HepG2 (cell line): ENCODE results near the gene PKLR. TPM values are rescaled to one million over a fixed set of nuclear protein-coding genes. Genes with fewer than 3 reads are reported as not detected.

Source experiments
- FOXC1 ChIP-seq: sonication (generic); formaldehyde crosslinking; IDR thresholded peaks from 2 replicates; pipeline ENCODE4 v1.8.0; 2022; ENCODE audit warnings: mild to moderate bottlenecking, missing genetic modification reagents, borderline replicate concordance
- IKZF4 ChIP-seq: sonication (generic); formaldehyde crosslinking; IDR thresholded peaks from 2 replicates; pipeline ENCODE4 v1.5.1; 2020; ENCODE audit warnings: borderline replicate concordance, mild to moderate bottlenecking, low read depth, missing genetic modification reagents; ENCODE audit errors: not compliant biosample characterization
- POGK ChIP-seq: sonication (generic); formaldehyde crosslinking; conservative IDR thresholded peaks from 2 replicates; pipeline ENCODE4 v1.8.0; 2022; ENCODE audit warnings: mild to moderate bottlenecking, moderate library complexity, missing genetic modification reagents
- RBFOX2 ChIP-seq: fragments of 200-400 bp; formaldehyde crosslinking; IDR thresholded peaks from 2 replicates; pipeline ENCODE4 v1.6.1; 2017; ENCODE audit warnings: low read depth, mild to moderate bottlenecking, low read length
- SNRNP70 ChIP-seq: fragments of 200-400 bp; formaldehyde crosslinking; IDR thresholded peaks from 2 replicates; pipeline ENCODE4 v1.6.1; 2017; ENCODE audit warnings: mild to moderate bottlenecking, low read depth, low read length, moderate library complexity
- U2AF2 ChIP-seq: fragments of 200-400 bp; formaldehyde crosslinking; IDR thresholded peaks from 2 replicates; pipeline ENCODE4 v1.6.1; 2017; ENCODE audit warnings: low read depth, mild to moderate bottlenecking, low read length
- ZNF20 ChIP-seq: sonication (generic); formaldehyde crosslinking; IDR thresholded peaks from 2 replicates; pipeline ENCODE4 v1.4.0; 2020; ENCODE audit warnings: mild to moderate bottlenecking, moderate library complexity, missing genetic modification reagents
- ZNF281 ChIP-seq: sonication (generic); formaldehyde crosslinking; IDR thresholded peaks from 2 replicates; pipeline ENCODE4 v1.4.0; 2020; ENCODE audit warnings: missing genetic modification reagents, borderline replicate concordance
- ZNF510 ChIP-seq: sonication (generic); formaldehyde crosslinking; IDR thresholded peaks from 2 replicates; pipeline ENCODE4 v1.4.0; 2020; ENCODE audit warnings: low read depth, mild to moderate bottlenecking, missing genetic modification reagents
- ZNF512B ChIP-seq: sonication (generic); formaldehyde crosslinking; IDR thresholded peaks from 2 replicates; pipeline ENCODE4 v1.5.1; 2020; ENCODE audit warnings: missing genetic modification reagents, mild to moderate bottlenecking, borderline replicate concordance
- ZNF607 ChIP-seq: sonication (generic); formaldehyde crosslinking; IDR thresholded peaks from 2 replicates; pipeline ENCODE4 v1.5.1; 2020; ENCODE audit warnings: missing genetic modification reagents, mild to moderate bottlenecking, borderline replicate concordance
- ZNF724P ChIP-seq: sonication (generic); formaldehyde crosslinking; IDR thresholded peaks from 2 replicates; pipeline ENCODE4 v1.8.0; 2022; ENCODE audit warnings: missing genetic modification reagents, borderline replicate concordance
- ZNF878 ChIP-seq: sonication (generic); formaldehyde crosslinking; IDR thresholded peaks from 2 replicates; pipeline ENCODE4 v1.8.1; 2023; ENCODE audit warnings: mild to moderate bottlenecking, missing genetic modification reagents, moderate library complexity
- ZXDC ChIP-seq: sonication (generic); formaldehyde crosslinking; IDR thresholded peaks from 2 replicates; pipeline ENCODE4 v1.5.0; 2020; ENCODE audit warnings: mild to moderate bottlenecking, missing genetic modification reagents
- polyA plus RNA-seq, 8 experiments: library from polyadenylated mRNA; depleted of rRNA in 3 of 8; stranded (reverse) in 7 of 8; unstranded in 1 of 8; fragments of >200 nt; fragmentation: Illumina TruSeq in 4 of 8; extraction: Trizol in 4 of 8; gene quantifications; 2 replicates each; pipeline versions ENCODE4 v1.2.1 to v1.2.3, GENCODE V29; 2011 to 2016; ENCODE audit warnings: low read depth in 4 of 8, missing spikeins in 1 of 8, mixed read lengths in 1 of 8; ENCODE audit not compliant: insufficient read depth in 1 of 8
- total RNA-seq, 5 experiments: library from RNA; depleted of rRNA; stranded (reverse); fragments of >200 nt; fragmentation: Illumina TruSeq; extraction: Trizol; gene quantifications; 2 replicates each; pipeline ENCODE4 v1.2.3, GENCODE V29; 2016; ENCODE audit warnings: low read depth in 1 of 5
- TF ChIP-seq, protein P1 (sequence below): sonication (generic); formaldehyde crosslinking; IDR thresholded peaks from 2 replicates; pipeline ENCODE4 v1.9.0; 2021; ENCODE audit warnings: missing genetic modification reagents, borderline replicate concordance

Gene PKLR
- total and polyA plus RNA-seq, 2 of the 13 experiments (the other 11 are each of a cell fraction or from before 2014, with no cell fraction given), result 10.3 to 29.3 TPM

GRCh38 chr1:155273343-155274245 lies 27.6 kb downstream of the PKLR start, which contains the start of gene CLK2 (continued):
- no peak for TF ChIP-seq ZNF512B
- no peak for TF ChIP-seq SNRNP70
- TF ChIP-seq ZNF510 (CRISPR knock-in tag), result no peak
- TF ChIP-seq, protein P1, sequence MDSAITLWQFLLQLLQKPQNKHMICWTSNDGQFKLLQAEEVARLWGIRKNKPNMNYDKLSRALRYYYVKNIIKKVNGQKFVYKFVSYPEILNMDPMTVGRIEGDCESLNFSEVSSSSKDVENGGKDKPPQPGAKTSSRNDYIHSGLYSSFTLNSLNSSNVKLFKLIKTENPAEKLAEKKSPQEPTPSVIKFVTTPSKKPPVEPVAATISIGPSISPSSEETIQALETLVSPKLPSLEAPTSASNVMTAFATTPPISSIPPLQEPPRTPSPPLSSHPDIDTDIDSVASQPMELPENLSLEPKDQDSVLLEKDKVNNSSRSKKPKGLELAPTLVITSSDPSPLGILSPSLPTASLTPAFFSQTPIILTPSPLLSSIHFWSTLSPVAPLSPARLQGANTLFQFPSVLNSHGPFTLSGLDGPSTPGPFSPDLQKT (CRISPR knock-in tag), result no peak
- TF ChIP-seq ZNF878 (CRISPR knock-in tag), result peak; percentile 82
- TF ChIP-seq ZNF607 (CRISPR knock-in tag), result peak; percentile 96
- TF ChIP-seq ZNF281 (CRISPR knock-in tag), result no peak
- no peak for TF ChIP-seq POGK (CRISPR knock-in tag)
- TF ChIP-seq ZNF724P (CRISPR knock-in tag), result no peak
- TF ChIP-seq U2AF2, result no peak
- peak; percentile 93 for TF ChIP-seq RBFOX2
- TF ChIP-seq IKZF4 (CRISPR knock-in tag), result no peak
- 0 out of 2 replicates have a peak, but pooled peaks have one; percentile 37 for TF ChIP-seq FOXC1 (CRISPR knock-in tag)
- TF ChIP-seq ZXDC, result no peak
- no peak for TF ChIP-seq ZNF20 (CRISPR knock-in tag)
